HEK293 (cell line): Measurements from ENCODE around the gene CCL27.

Experiments
- CTCF ChIA-PET: fragments of 350-600 bp; formaldehyde crosslinking; extraction: SDS; loops from one replicate; lab custom pipeline; 2021; ENCODE audit warnings: antibody characterized with exemption; lab: Yijun Ruan, JAX
- POLR2A ChIA-PET: fragments of 300-600 bp; formaldehyde crosslinking; extraction: SDS; loops from one replicate; lab custom pipeline; 2020; ENCODE audit warnings: antibody characterized with exemption, inconsistent platforms; lab: Yijun Ruan, JAX
- H3K27ac ChIP-seq: fragments of 200-500 bp; sonication (Bioruptor generic); 2 replicates; pipeline ENCODE4 v1.5.1; 2014; ENCODE audit warnings: low read depth, low read length, control low read depth, inconsistent platforms; ENCODE audit errors: extremely low read depth
- H3K36me3 ChIP-seq, 2 experiments: fragments of 200-500 bp in 1 of 2; sonication (Bioruptor generic) in 1 of 2; 1 replicate in 1 of 2; 2 replicates in 1 of 2; pipeline ENCODE4 v1.5.1; 2014 to 2017; ENCODE audit warnings: inconsistent platforms in 2 of 2, low read length in 2 of 2; ENCODE audit not compliant: control insufficient read depth in 2 of 2, insufficient read depth in 1 of 2
- H3K4me1 ChIP-seq: fragments of 200-500 bp; sonication (Bioruptor generic); 2 replicates; pipeline ENCODE4 v1.5.1; 2014; ENCODE audit warnings: mild to moderate bottlenecking, low read length, inconsistent platforms; ENCODE audit not compliant: control insufficient read depth, insufficient read depth
- H3K4me3 ChIP-seq: 2 replicates; pipeline ENCODE4 v1.5.1; 2011; ENCODE audit warnings: low read depth, mild to moderate bottlenecking, control low read depth, low read length, moderate library complexity
- H3K9me3 ChIP-seq: fragments of 200-500 bp; sonication (Bioruptor generic); 2 replicates; pipeline ENCODE4 v1.5.1; 2014; ENCODE audit warnings: low read depth, low read length, inconsistent platforms; ENCODE audit not compliant: control insufficient read depth, insufficient read depth
- HOXC10 ChIP-seq: sonication (generic); formaldehyde crosslinking; IDR thresholded peaks from 2 replicates; pipeline ENCODE4 v1.8.1; 2023; ENCODE audit warnings: mild to moderate bottlenecking, missing genetic modification reagents
- KLF1 ChIP-seq: fragments of 450-650 bp; formaldehyde crosslinking; IDR thresholded peaks from 2 replicates; pipeline ENCODE4 v1.5.1; 2016; ENCODE audit warnings: missing biosample characterization, missing genetic modification characterization
- KLF17 ChIP-seq: fragments of 450-650 bp; formaldehyde crosslinking; IDR thresholded peaks from 2 replicates; pipeline ENCODE4 v1.5.1; 2016; ENCODE audit warnings: missing biosample characterization, missing genetic modification characterization
- SALL2 ChIP-seq: fragments of 450-650 bp; formaldehyde crosslinking; IDR thresholded peaks from 2 replicates; pipeline ENCODE4 v1.5.0; 2017; ENCODE audit warnings: missing biosample characterization, mild to moderate bottlenecking, missing genetic modification characterization, borderline replicate concordance
- WT1 ChIP-seq: fragments of 450-650 bp; formaldehyde crosslinking; IDR thresholded peaks from 2 replicates; pipeline ENCODE4 v1.5.1; 2016; ENCODE audit warnings: missing biosample characterization, missing genetic modification characterization
- ZNF133 ChIP-seq: fragments of 450-650 bp; formaldehyde crosslinking; IDR thresholded peaks from 2 replicates; pipeline ENCODE4 v1.5.1; 2016; ENCODE audit warnings: missing biosample characterization, missing genetic modification characterization
- ZNF140 ChIP-seq: fragments of 450-650 bp; formaldehyde crosslinking; IDR thresholded peaks from 2 replicates; pipeline ENCODE4 v1.5.1; 2016; ENCODE audit warnings: missing biosample characterization, missing genetic modification characterization
- ZNF214 ChIP-seq: fragments of 450-650 bp; formaldehyde crosslinking; IDR thresholded peaks from 2 replicates; pipeline ENCODE4 v1.5.1; 2017; ENCODE audit warnings: missing biosample characterization, mild to moderate bottlenecking, missing genetic modification characterization, borderline replicate concordance
- ZNF416 ChIP-seq: fragments of 450-650 bp; formaldehyde crosslinking; IDR thresholded peaks from 2 replicates; pipeline ENCODE4 v1.5.1; 2016; ENCODE audit warnings: missing biosample characterization, missing genetic modification characterization
- ZNF544 ChIP-seq: fragments of 450-650 bp; formaldehyde crosslinking; IDR thresholded peaks from 2 replicates; pipeline ENCODE4 v1.5.0; 2017; ENCODE audit warnings: missing biosample characterization, missing genetic modification characterization
- ZNF558 ChIP-seq: fragments of 450-650 bp; formaldehyde crosslinking; IDR thresholded peaks from 2 replicates; pipeline ENCODE4 v1.5.1; 2016; ENCODE audit warnings: missing biosample characterization, missing genetic modification characterization
- ZNF596 ChIP-seq: fragments of 450-650 bp; IDR thresholded peaks from 2 replicates; pipeline ENCODE4 v1.5.0; 2018; ENCODE audit warnings: missing biosample characterization, mild to moderate bottlenecking, missing genetic modification characterization, moderate library complexity
- ZNF610 ChIP-seq: fragments of 450-650 bp; formaldehyde crosslinking; IDR thresholded peaks from 2 replicates; pipeline ENCODE4 v1.5.1; 2016; ENCODE audit warnings: missing biosample characterization, missing genetic modification characterization, borderline replicate concordance
- ZNF629 ChIP-seq: fragments of 450-650 bp; formaldehyde crosslinking; IDR thresholded peaks from 2 replicates; pipeline ENCODE4 v1.5.1; 2017; ENCODE audit warnings: missing biosample characterization, missing genetic modification characterization
- ZNF639 ChIP-seq: fragments of 450-650 bp; formaldehyde crosslinking; IDR thresholded peaks from 2 replicates; pipeline ENCODE4 v1.5.1; 2016; ENCODE audit warnings: missing biosample characterization, missing genetic modification characterization
- ZNF645 ChIP-seq: fragments of 450-650 bp; formaldehyde crosslinking; IDR thresholded peaks from 2 replicates; pipeline ENCODE4; 2016; ENCODE audit warnings: missing biosample characterization, missing genetic modification characterization
- ZNF692 ChIP-seq: fragments of 450-650 bp; formaldehyde crosslinking; IDR thresholded peaks from 2 replicates; pipeline ENCODE4 v1.5.1; 2016; ENCODE audit warnings: missing biosample characterization, missing genetic modification characterization
- ZNF76 ChIP-seq: fragments of 450-650 bp; formaldehyde crosslinking; IDR thresholded peaks from 2 replicates; pipeline ENCODE4; 2016; ENCODE audit warnings: low read depth, missing biosample characterization, missing genetic modification characterization, borderline replicate concordance

Gene CCL27

GRCh38 chr9:34693560-34693959 lies 31.1 kb upstream of the CCL27 start:
- no peak for TF ChIP-seq ZNF692 (tag by site-specific recombination)
- TF ChIP-seq ZNF416 = no peak
- TF ChIP-seq ZNF558 (tag by site-specific recombination) = peak; percentile 94
- Histone ChIP-seq H3K4me1 (no peaks in the 10 kb centered on the region), H3K36me3 (no peaks in the 10 kb centered on the region), H3K27ac (no peak overlapping the region), H3K9me3 (no peaks in the 10 kb centered on the region), H3K4me3 (no peak overlapping the region)
- POLR2A ChIA-PET = no interaction called here
- CTCF ChIA-PET = interaction anchor here (0.6 to 1.5 kb wide), 3 partner anchors 10 to 82 kb away, joined by 3 to 7 read pairs (median 4); partner anchors contain the start of gene RPP25L

- H3K36me3 ChIP-seq = no peaks in the 10 kb centered on the region
- H3K4me1 ChIP-seq = no peaks in the 10 kb centered on the region
- POLR2A ChIA-PET = no interaction called here
- H3K4me3 ChIP-seq = no peak overlapping the region
- H3K27ac ChIP-seq = no peak overlapping the region
- CTCF ChIA-PET = interaction anchor here (0.6 to 8.3 kb wide), 7 partner anchors 10 to 896 kb away, joined by 3 to 99 read pairs (median 4); partner anchors contain the start of genes PHF24 and RPP25L
- H3K9me3 ChIP-seq = no peaks in the 10 kb centered on the region
- TF ChIP-seq ZNF645 (tag by site-specific recombination) (no peak), KLF1 (no peak), ZNF610 (tag by site-specific recombination) (no peak), HOXC10 (CRISPR knock-in tag) (no peak), SALL2 (no peak), ZNF629 (no peak), ZNF596 (tag by site-specific recombination) (no peak), ZNF214 (no peak), KLF17 (tag by site-specific recombination) (no peak), WT1 (tag by site-specific recombination) (no peak), ZNF133 (tag by site-specific recombination) (no peak), ZNF76 (no peak), ZNF544 (tag by site-specific recombination) (no peak), ZNF639 (tag by site-specific recombination) (no peak), ZNF140 (no peak)
- TF ChIP-seq, all 188 proteins: peak for 0
Observed at GRCh38 chr9:34691936-34692315, 29.5 kb upstream of the CCL27 start.
